Mononuclear cell (primary cell): ENCODE results near the gene NANOGP8. TPM values are rescaled to one million over a fixed set of nuclear protein-coding genes. Genes with fewer than 3 reads are reported as not detected.
"Not testable (repeated sequence)": the region's sequence is repeated elsewhere in the genome, so short reads cannot be mapped to it uniquely, and the experiment has no call there.

ENCODE experiments used
- H3K27me3 ChIP-seq: 2 replicates; pipeline ENCODE4 v1.6.0; 2011; ENCODE audit warnings: low read length, control low read depth; ENCODE audit not compliant: insufficient read depth
- H3K4me1 ChIP-seq: 2 replicates; pipeline ENCODE4 v1.5.1; 2011; ENCODE audit warnings: mild to moderate bottlenecking, low read length, control low read depth; ENCODE audit not compliant: insufficient read depth
- H3K4me3 ChIP-seq: 2 replicates; pipeline ENCODE4 v1.5.1; 2011; ENCODE audit warnings: mild to moderate bottlenecking, low read length, moderate library complexity
- H3K9me3 ChIP-seq: 2 replicates; pipeline ENCODE4 v1.5.1; 2011; ENCODE audit warnings: low read depth, mild to moderate bottlenecking, control low read depth, low read length
- total RNA-seq: library from RNA; depleted of rRNA; stranded (reverse); fragments of >200 nt; gene quantifications from one replicate; pipeline ENCODE4 v1.2.3, GENCODE V29; 2012

Gene NANOGP8, protein sequence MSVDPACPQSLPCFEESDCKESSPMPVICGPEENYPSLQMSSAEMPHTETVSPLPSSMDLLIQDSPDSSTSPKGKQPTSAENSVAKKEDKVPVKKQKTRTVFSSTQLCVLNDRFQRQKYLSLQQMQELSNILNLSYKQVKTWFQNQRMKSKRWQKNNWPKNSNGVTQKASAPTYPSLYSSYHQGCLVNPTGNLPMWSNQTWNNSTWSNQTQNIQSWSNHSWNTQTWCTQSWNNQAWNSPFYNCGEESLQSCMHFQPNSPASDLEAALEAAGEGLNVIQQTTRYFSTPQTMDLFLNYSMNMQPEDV
- total RNA-seq = 0.21 TPM

DNA sequence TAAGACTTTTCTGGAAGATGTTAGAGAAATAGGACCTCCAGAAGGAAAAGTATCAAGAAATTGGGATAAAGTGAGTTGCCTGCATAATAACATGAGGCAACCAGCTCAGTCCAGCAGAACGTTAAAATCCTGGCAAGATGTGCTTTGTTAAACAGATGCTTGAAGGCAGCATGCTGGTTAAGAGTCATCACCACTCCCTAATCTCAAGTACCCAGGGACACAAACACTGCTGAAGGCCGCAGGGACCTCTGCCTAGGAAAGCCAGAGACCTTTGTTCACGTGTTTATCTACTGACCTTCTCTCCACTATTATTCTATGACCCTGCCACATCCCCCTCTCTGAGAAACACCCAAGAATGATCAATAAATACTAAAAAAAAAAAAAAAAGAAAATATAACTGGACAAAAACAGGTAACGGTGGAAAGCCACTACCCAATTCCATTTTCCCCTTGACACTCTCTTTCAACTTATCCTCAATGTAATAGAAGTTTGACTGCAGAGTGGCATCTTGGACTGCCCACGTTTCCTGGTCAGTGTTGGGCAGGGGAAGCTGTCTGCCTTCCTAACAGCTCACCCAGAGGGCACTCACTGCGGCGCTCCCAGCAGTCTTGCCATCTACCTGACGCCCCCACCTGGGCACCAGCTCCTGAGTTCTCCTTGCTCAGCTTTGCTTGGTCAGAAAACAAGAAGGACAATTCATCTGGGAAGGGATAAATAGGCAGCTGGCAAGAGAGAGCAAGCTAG lies at the start of gene NANOGP8:
TSS of gene NANOGP8 (minus strand) at position 120 of the 744 bp plus-strand sequence. CDS start 185 bp downstream, outside the sequence.
- not testable (repeated sequence) for H3K27me3 ChIP-seq

DNA sequence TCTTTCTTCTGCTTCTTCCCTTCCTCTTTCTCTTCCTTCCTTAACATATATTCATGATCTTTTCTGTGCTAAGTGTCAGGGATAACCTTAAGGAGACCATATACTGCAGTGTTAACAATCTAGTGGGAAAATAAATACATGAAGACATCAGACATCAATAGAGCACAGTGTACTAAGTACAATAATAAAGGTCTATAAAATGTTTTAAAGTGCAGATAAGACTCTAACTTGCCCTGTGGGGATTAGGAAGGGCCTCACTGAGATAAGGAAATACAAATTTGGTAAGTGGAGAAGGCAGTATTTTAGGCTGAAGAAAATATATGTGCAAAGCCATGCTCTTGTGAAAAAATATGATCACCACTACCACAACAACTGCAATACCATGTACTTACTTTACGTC lies 49.2 kb upstream of the NANOGP8 start:
- no peaks in the 10 kb centered on the region for H3K9me3 ChIP-seq
- no peaks in the 10 kb centered on the region for H3K4me1 ChIP-seq
- H3K4me3 ChIP-seq = no peak overlapping the region
- no peaks in the 10 kb centered on the region for H3K27me3 ChIP-seq

More for the DNA sequence above, at the start of gene NANOGP8:
- not testable (repeated sequence) for H3K4me1 ChIP-seq, H3K9me3 ChIP-seq, H3K4me3 ChIP-seq

DNA sequence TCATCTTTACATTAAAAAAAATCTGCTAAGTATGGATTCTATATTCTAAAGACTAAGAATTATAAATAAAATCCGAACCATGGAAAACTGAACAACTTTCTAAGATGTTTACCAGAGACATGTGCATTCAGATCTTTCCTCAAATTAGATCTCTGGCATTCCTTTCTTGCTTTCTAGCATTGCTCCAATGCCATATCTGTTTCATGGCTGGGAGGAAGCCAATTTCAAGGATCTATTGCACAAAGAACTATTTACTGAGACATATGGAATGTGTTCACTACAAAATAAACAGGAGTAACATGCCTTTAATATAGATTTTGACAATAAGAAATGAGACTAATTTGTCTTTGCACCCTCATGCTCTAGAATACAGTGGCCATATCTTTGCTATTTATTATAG lies 45.1 kb upstream of the NANOGP8 start:
- no peaks in the 10 kb centered on the region for H3K27me3 ChIP-seq
- no peaks in the 10 kb centered on the region for H3K9me3 ChIP-seq
- no peak overlapping the region for H3K4me3 ChIP-seq
- no peaks in the 10 kb centered on the region for H3K4me1 ChIP-seq

DNA sequence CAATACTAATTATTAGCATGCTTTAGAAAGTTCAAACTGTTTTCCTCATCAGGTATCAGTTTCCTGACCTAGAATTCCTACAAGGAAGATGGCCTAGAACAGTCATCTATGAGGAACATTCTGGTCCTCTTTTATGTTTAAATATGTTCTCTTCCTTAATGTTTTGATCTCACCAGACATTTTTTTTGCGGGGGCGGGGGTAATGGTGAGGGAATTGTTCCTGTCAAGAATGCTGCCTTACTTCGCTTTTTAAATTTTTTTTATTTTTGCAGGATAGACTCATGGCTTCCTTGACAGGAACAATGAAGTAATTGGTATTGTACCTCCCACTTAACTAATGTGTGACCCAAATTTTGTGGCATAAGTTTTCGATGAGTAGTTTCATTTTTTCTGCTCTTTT lies 44.3 kb upstream of the NANOGP8 start:
- H3K9me3 ChIP-seq = no peaks in the 10 kb centered on the region

DNA sequence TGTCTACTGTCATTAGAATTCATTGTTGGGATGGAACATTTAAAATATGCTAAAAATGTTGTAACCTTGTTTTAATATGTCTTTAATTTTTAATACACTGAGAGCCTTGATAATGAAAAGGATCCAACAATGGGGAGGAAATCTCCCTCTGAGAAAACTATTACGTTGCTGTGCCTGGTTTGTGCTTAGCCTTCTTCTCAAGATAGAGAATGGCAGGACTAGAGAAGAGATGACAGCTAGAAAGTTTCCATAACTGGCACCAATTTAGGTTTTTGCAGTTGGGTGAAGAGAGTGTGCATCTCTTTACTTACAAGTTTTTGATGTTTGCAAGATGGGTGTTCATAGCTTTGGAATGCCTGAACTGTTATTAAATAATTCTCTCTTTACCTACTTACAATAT lies 42.6 kb upstream of the NANOGP8 start:
- no peak overlapping the region for H3K4me3 ChIP-seq
- H3K9me3 ChIP-seq = no peaks in the 10 kb centered on the region
- no peaks in the 10 kb centered on the region for H3K4me1 ChIP-seq
- H3K27me3 ChIP-seq = no peaks in the 10 kb centered on the region

More for the DNA sequence above, 44.3 kb upstream of the NANOGP8 start:
- H3K27me3 ChIP-seq = no peaks in the 10 kb centered on the region
- no peaks in the 10 kb centered on the region for H3K4me1 ChIP-seq
- H3K4me3 ChIP-seq = no peak overlapping the region

DNA sequence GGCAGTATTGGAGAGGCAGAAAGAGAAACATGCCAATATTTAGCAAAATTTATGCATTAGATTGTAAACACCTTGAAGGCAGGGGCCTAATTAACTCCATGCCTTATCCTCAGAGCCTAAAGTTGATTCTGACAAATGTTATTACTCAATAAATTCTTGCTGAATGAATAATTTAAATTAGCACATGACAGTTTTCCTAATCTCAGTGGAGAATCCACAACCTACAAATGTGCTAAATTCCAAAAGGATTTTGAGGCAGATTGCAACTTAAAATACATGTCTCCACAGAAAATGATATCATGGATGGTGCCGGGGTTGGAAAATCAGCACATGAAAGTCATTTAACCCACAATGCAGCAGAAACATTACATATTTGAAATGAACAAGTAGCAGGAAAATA lies 41.1 kb upstream of the NANOGP8 start:
- no peaks in the 10 kb centered on the region for H3K9me3 ChIP-seq
- no peak overlapping the region for H3K4me3 ChIP-seq

DNA sequence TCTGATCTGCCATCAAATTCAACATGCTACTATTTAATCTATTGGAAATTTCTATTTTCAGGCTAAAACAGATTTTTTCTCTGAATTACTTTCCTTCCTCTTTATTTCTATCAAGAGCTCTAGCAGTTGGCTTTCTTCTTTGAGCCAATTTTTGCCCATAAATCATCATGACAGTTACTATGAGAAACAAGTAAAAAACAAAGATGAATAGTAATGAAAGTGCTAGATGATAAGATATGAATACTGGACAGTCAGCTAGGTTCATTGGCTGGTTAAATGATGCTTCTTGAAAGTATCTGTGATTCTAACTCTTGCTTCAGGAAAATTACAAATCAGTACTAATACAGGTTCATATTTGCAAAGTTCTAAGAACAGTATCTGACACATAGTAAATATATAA lies 38.6 kb upstream of the NANOGP8 start:
- no peaks in the 10 kb centered on the region for H3K27me3 ChIP-seq
- no peak overlapping the region for H3K4me3 ChIP-seq
- H3K4me1 ChIP-seq = no peaks in the 10 kb centered on the region
- no peaks in the 10 kb centered on the region for H3K9me3 ChIP-seq

More for the DNA sequence above, 41.1 kb upstream of the NANOGP8 start:
- Histone ChIP-seq H3K4me1 (no peaks in the 10 kb centered on the region), H3K27me3 (no peaks in the 10 kb centered on the region)

DNA sequence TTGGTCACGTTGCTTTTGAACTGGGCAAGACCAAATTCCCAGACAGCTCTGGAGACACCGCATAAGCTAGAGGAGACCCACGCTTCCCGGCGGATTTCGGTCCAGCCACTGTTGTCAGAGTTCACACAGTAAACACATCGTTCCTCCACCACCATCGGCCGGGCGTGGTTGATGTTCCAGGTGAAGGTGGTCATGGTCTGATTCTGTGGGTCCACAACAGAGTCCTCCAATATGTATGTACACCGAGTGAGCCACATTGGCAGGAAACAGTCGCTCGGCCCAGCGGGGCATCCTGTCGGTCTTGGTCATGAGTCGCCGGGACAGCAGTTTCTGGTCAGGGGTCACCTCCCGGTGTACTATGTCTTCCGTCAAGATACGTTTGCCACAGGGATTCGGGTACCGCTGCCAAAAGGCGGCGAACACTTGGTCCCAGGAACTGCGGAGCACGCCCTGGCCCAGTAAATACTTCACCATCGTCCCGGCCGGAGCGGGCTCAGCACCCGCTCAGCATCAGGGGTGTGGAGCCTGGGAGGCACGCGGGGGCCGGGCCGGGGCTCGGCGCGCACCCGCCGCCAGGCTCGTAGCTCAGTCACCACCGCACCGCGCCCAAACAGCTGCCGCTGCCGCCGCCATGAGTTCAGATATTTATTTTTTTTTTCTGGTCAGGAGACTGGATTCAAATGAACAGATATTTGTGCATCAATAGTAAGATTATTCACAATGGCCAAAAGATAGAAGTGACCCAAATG lies 36.7 kb upstream of the NANOGP8 start:
- no peaks in the 10 kb centered on the region for H3K9me3 ChIP-seq
- H3K4me1 ChIP-seq = no peaks in the 10 kb centered on the region
- H3K27me3 ChIP-seq = no peaks in the 10 kb centered on the region
- H3K4me3 ChIP-seq = no peak overlapping the region

DNA sequence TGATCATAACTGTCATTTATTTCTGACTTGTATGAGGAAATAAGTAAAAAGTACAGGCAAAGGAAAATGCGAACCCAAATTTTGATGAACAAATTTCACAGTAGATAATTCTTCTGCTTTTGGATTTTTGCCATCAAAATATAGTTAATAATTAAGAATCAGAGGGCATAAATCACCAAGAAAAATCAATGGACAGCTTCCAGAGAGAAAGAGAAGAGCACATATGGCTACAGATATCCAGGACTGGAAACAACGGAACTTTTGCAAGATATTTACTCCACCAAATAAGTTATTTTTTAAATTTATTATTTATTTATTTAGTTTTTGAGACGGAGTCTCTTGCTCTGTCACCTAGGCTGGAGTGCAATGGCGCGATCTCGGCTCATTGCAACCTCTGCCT lies 35.1 kb upstream of the NANOGP8 start:
- H3K27me3 ChIP-seq = no peaks in the 10 kb centered on the region
- H3K4me3 ChIP-seq = no peak overlapping the region
- H3K4me1 ChIP-seq = no peaks in the 10 kb centered on the region
- no peaks in the 10 kb centered on the region for H3K9me3 ChIP-seq

DNA sequence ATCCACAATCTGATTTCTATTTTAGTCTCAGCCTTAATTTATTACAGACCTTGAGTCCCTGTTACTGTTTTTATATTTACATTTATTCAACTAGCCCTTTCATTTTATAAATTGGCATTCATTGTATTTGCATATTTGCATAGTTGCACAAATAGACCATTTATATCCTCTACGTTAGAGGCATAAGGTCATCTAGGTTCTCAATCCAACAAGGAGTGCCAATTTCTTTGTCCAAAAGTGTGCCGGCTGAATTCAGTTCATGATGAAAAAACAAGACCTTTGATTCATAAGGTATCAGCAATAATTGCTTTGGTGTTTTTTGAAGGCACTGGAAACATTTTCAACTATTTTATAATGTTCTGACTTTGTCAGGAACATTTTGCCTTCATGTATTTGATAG lies 33.9 kb upstream of the NANOGP8 start:
- no peaks in the 10 kb centered on the region for H3K9me3 ChIP-seq
- no peaks in the 10 kb centered on the region for H3K4me1 ChIP-seq
- H3K4me3 ChIP-seq = no peak overlapping the region
- H3K27me3 ChIP-seq = no peaks in the 10 kb centered on the region

DNA sequence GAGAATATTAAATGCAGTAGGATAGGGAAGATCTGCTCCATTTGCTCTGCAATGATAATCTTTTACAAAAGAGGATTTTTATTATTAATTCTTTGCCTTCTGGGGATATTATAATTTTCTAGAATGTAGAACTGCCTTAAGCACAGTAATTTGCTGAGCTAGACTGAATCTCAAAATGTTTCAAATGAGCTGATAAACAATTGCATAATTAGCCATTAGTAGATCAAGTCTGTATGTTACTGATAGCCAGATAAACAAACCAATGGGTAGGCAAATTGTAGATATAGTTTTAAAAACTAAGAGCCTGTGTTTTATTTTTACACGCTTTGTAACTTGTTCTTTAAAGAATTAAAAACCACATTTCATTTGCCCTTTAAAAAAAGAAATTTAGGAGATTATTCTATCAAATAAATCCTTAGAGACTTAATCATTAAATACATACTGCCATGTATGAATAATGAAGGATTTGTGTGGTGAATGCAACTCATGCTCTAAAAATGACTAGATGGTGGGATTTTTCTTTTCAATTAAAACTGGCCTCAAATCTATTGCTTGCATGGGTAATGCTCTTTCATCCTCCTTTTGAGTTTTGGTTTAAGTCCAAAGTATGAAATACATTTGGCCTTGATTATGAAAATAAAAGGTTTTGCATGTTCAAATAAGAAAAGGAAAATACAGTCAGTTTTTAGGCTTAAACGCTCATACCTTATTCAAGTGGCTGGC lies 32.6 kb upstream of the NANOGP8 start:
- no peaks in the 10 kb centered on the region for H3K9me3 ChIP-seq
- H3K4me1 ChIP-seq = no peaks in the 10 kb centered on the region
- no peak overlapping the region for H3K4me3 ChIP-seq
- H3K27me3 ChIP-seq = no peaks in the 10 kb centered on the region

DNA sequence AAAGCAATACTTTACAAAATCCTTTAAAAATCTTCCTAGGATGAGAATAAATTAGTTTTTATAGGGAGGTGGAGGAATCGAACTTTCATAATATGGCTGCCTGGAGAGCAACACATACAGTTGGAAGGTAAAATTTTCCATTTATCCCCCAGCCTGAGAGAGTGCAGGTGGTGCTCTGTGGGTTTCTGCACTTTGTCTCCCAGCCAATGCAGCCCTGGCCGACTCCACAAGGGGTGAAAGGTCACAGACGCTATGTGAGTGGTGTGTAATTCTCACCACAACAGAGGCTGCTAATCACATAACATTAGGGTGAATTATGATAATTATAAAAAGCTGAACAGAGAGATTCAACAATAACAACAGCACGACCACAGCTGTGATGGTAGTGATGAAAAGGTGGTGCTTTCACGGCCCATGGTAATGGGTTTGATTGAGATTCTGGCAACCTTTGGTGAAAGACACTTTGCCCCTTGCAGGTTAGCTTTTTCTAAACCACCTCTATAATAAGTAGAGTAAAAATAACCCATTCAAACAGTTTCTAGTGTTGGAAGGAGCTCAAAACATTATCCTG lies 30.1 kb upstream of the NANOGP8 start:
- H3K27me3 ChIP-seq = no peaks in the 10 kb centered on the region

DNA sequence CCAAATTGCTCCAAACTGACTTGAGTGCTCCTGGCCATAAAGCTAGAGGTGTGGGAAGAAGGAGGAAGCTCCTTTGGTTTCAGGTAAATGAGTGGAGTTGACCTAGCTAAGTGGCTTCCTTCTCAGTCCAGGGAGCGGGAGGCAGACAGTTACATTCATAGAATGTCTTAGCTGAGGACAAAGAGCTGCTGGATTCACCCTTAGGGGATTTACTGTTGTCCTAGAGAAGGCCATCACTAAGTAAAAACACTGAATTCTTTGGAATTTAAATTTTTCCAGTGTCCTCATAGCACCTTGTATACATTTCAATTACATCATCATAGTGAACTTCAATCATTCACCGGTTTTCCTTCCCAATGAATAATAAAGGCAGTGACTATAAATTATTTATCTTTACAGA lies 27.3 kb upstream of the NANOGP8 start:
- Histone ChIP-seq H3K4me1 (no peaks in the 10 kb centered on the region), H3K9me3 (no peaks in the 10 kb centered on the region), H3K27me3 (no peaks in the 10 kb centered on the region), H3K4me3 (no peak overlapping the region)

More for the DNA sequence above, 30.1 kb upstream of the NANOGP8 start:
- Histone ChIP-seq H3K4me3 (no peak overlapping the region), H3K4me1 (no peaks in the 10 kb centered on the region), H3K9me3 (no peaks in the 10 kb centered on the region)

DNA sequence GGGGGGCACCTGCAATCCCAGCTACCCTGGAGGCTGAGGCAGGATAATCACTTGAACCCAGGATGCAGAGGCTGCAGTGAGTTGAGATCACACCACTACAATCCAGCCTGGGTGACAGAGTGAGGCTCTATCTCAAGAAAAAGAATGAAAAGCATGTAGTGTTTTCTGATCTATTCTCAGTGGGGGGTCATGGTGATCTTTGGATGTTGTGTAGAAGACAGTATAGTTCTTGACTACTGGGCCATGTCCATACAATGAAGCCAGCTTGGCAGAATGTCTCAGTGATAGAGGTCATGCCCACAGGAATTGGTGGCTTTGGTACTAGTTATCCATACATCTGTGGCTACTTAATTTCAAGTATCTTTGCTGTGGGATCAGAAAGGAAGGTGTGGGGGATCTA lies 26.8 kb upstream of the NANOGP8 start:
- no peaks in the 10 kb centered on the region for H3K27me3 ChIP-seq
- no peak overlapping the region for H3K4me3 ChIP-seq
- no peaks in the 10 kb centered on the region for H3K4me1 ChIP-seq
- no peaks in the 10 kb centered on the region for H3K9me3 ChIP-seq
